GM12864 (cell line): ENCODE results near the gene NRCAM.
A peak's percentile ranks its signal among the peaks of the same experiment; 100 is the strongest.

Source experiments
- DNase-seq: peaks from one replicate; pipeline ENCODE4 v3.0.0-alpha.2; 2011; ENCODE audit warnings: low read depth
- H3K4me3 ChIP-seq: 2 replicates; pipeline ENCODE4 v1.5.1; 2011; ENCODE audit warnings: mild to moderate bottlenecking, low read depth, low read length, control low read depth
- TF ChIP-seq, protein P1 (sequence below): IDR thresholded peaks from 2 replicates; pipeline ENCODE4 v1.5.1; 2011; ENCODE audit warnings: low read depth, mild to moderate bottlenecking, moderate library complexity, low read length, control low read depth, inconsistent platforms; ENCODE audit errors: missing control alignments

The NRCAM gene

DNA sequence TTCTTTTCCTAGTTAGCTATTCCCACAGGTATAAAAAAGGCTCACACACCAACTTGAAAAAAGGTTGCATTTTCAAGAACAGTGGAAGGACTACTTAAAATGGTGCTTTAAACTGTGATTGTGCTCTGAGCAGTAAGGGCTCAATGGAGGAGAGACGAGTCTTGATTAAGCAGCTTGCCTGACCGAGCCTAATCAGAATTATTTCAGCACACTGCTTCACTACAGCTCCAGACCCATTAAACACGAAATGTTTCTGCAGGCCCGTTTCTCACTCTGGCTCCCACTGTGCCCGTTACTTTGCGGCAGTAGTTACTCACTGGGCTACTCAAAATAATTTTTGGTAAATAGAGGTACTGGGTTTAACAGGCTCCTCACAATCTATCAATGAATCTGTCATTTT lies 126.0 kb downstream of the NRCAM start:
- TF ChIP-seq, protein P1, sequence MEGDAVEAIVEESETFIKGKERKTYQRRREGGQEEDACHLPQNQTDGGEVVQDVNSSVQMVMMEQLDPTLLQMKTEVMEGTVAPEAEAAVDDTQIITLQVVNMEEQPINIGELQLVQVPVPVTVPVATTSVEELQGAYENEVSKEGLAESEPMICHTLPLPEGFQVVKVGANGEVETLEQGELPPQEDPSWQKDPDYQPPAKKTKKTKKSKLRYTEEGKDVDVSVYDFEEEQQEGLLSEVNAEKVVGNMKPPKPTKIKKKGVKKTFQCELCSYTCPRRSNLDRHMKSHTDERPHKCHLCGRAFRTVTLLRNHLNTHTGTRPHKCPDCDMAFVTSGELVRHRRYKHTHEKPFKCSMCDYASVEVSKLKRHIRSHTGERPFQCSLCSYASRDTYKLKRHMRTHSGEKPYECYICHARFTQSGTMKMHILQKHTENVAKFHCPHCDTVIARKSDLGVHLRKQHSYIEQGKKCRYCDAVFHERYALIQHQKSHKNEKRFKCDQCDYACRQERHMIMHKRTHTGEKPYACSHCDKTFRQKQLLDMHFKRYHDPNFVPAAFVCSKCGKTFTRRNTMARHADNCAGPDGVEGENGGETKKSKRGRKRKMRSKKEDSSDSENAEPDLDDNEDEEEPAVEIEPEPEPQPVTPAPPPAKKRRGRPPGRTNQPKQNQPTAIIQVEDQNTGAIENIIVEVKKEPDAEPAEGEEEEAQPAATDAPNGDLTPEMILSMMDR = no peak
- H3K4me3 ChIP-seq = no peak overlapping the region

GRCh38 chr7:108329514-108329913 lies 126.7 kb downstream of the NRCAM start:
- DNase-seq = no peak
- TF ChIP-seq, protein P1 = no peak
- H3K4me3 ChIP-seq = no peak overlapping the region

More for the DNA sequence above, 126.0 kb downstream of the NRCAM start:
- DNase-seq = no peak

DNA sequence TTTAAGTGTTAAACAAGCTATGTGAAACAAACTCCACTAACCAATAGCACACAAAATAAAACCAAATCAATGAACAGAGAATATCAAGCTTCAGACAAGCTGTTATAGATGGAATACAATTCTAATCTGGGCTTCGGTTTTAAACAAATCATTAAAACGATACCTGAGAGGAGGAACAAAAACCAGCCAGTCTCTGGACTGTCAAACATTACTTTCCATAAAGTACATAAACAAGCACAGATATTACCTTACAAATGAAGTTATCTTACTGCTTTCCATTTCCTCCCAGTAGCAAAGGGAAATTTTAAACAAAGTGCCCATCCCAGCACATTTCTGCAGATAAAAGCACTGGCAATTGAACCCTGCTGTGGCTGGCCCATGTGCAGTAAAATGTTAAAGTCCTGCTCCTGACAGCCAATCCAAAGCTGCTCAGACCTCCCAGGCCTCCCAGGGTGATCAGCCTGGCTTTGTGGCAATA lies 128.0 kb downstream of the NRCAM start:
- TF ChIP-seq, protein P1 = no peak
- no peak overlapping the region for H3K4me3 ChIP-seq
- DNase-seq = peak; percentile 25

DNA sequence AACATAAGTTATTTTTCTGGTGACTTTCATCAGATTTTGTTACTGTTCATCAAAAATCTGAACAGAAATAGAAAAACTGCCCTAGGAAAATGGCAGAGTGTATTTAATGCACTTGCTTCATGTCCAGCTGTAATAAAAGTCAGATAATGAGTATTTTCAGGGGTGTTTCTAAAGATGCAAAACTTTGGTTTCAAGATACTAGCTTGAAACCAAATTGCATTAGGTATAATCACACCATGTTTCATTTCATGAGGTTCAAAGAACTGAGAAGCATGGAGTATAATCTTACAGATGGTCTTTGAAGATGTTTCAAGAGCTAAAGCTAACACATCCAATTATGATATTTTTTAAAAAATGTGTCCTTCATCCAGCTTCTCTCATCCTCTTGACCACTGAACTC lies 128.9 kb downstream of the NRCAM start:
- DNase-seq = no peak
- no peak overlapping the region for H3K4me3 ChIP-seq
- TF ChIP-seq, protein P1 = no peak

DNA sequence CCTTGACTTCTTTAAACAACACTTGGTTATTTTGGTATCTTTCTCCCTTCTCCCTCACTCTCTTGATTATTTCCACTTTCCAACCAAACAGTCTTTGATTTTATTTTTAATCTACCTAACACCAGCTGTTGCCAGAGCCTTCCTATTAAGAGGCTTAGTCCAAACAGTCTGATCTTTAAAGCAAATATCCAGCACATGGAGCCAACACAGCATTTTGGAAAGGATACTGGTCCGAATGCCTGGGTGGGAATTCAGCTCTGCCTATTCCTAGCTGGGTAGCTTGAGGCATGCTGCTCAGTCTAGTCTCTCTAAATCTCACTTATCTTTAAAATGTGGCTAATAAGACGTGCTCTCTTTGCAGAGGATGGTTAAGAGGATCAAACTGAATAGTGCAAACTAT lies 129.3 kb downstream of the NRCAM start:
- DNase-seq = no peak
- TF ChIP-seq, protein P1 = no peak
- H3K4me3 ChIP-seq = no peak overlapping the region

GRCh38 chr7:108324053-108325038 lies 131.9 kb downstream of the NRCAM start:
- DNase-seq = no peak
- TF ChIP-seq, protein P1 = no peak
- no peak overlapping the region for H3K4me3 ChIP-seq
